Hepatocyte (in vitro differentiated cells): ENCODE results near the gene MATK. TPM values are rescaled to one million over a fixed set of nuclear protein-coding genes. Genes with fewer than 3 reads are reported as not detected.

Experiments
- DNase-seq: peaks from one replicate; pipeline ENCODE4 v3.0.0-alpha.2; 2016; ENCODE audit warnings: low spot score
- H2AFZ ChIP-seq: fragments of 200-600 bp; sonication (generic); 2 replicates; pipeline ENCODE4 v1.6.0; 2016; ENCODE audit warnings: antibody characterized with exemption, mild to moderate bottlenecking
- H3K27ac ChIP-seq: fragments of 200-600 bp; sonication (generic); 2 replicates; pipeline ENCODE4 v1.5.1; 2016; ENCODE audit warnings: mild to moderate bottlenecking
- H3K27me3 ChIP-seq: fragments of 200-600 bp; sonication (generic); 2 replicates; pipeline ENCODE4 v1.6.1; 2016
- H3K36me3 ChIP-seq: fragments of 200-600 bp; sonication (generic); replicated peaks from 2 replicates; pipeline ENCODE4 v1.5.1; 2016; ENCODE audit warnings: low read depth; ENCODE audit not compliant: insufficient read depth
- H3K4me1 ChIP-seq: fragments of 200-600 bp; sonication (generic); 2 replicates; pipeline ENCODE4 v1.5.1; 2016; ENCODE audit warnings: mild to moderate bottlenecking, moderate library complexity; ENCODE audit not compliant: insufficient read depth
- H3K4me2 ChIP-seq: fragments of 200-600 bp; sonication (generic); 2 replicates; pipeline ENCODE4 v1.6.0; 2016
- H3K4me3 ChIP-seq: fragments of 200-600 bp; sonication (generic); 2 replicates; pipeline ENCODE4 v1.5.1; 2016; ENCODE audit warnings: mild to moderate bottlenecking
- H3K79me2 ChIP-seq: fragments of 200-600 bp; sonication (generic); 2 replicates; pipeline ENCODE4 v1.6.0; 2017; ENCODE audit warnings: mild to moderate bottlenecking
- H3K9me2 ChIP-seq: fragments of 200-600 bp; sonication (generic); replicated peaks from 2 replicates; pipeline ENCODE4 v1.6.0; 2017; ENCODE audit warnings: mild to moderate bottlenecking; ENCODE audit not compliant: insufficient read depth
- H3K9me3 ChIP-seq: fragments of 200-600 bp; sonication (generic); 2 replicates; pipeline ENCODE4 v1.5.1; 2016; ENCODE audit warnings: low read depth, mild to moderate bottlenecking
- H4K20me1 ChIP-seq: fragments of 200-600 bp; sonication (generic); 2 replicates; pipeline ENCODE4 v1.6.0; 2016; ENCODE audit warnings: mild to moderate bottlenecking; ENCODE audit not compliant: insufficient read depth, poor library complexity, severe bottlenecking
- EZH2 ChIP-seq: fragments of 200-600 bp; sonication (generic); IDR thresholded peaks from 2 replicates; pipeline ENCODE4 v1.6.1; 2016; ENCODE audit warnings: antibody characterized with exemption, mild to moderate bottlenecking, borderline replicate concordance
- EZH2phosphoT487 ChIP-seq: fragments of 200-600 bp; sonication (generic); IDR thresholded peaks from one replicate; pipeline ENCODE4 v1.6.1; 2018; ENCODE audit warnings: antibody characterized with exemption, mild to moderate bottlenecking, low read depth, moderate library complexity; ENCODE audit not compliant: unreplicated experiment, severe bottlenecking
- WGBS: methylation state at CpG from one replicate; pipeline ENCODE4 v1.1.6; 2016; ENCODE audit warnings: low lambda C conversion rate; ENCODE audit errors: missing lambda C conversion rate; 5-methylcytosine and 5-hydroxymethylcytosine counted together
- polyA plus RNA-seq: library from polyadenylated mRNA; unstranded; fragments of >200 nt; fragmentation: Nextera tagmentation; extraction: Ambion mirVana; gene quantifications from 2 replicates; pipeline ENCODE4 v1.2.1, GENCODE V29; 2016
- total RNA-seq: library from RNA; depleted of rRNA; stranded (reverse); fragments of >200 nt; gene quantifications from 2 replicates; pipeline ENCODE4 v1.2.3, GENCODE V29; 2014
- TF ChIP-seq, protein P1 (sequence below): fragments of 200-600 bp; sonication (generic); IDR thresholded peaks from 2 replicates; pipeline ENCODE4 v1.5.1; 2016; ENCODE audit warnings: antibody characterized with exemption, mild to moderate bottlenecking; ENCODE audit not compliant: poor library complexity

The MATK gene
- total and polyA plus RNA-seq, 2 experiments from 2014 or later: 0.50 TPM; not detected in 1

DNA sequence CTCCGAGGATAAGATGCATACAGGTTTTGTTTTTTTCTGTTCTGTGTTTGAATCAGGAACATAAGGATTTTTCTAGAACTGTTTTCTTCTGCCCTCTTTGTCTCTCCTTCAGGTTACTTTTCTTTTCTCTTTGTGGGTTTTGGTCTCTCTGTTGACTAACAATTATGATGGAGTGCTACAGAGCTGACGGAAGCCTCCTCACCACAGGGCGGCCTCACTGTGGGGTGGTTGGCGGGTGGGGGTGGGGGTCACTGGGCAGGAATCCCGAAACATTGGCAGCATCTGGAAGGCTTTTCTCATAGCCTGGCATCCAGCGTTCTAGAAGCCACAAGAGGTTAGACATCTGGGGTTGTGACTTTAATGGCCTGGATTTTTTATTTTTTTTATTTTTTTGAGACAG is 12.0 kb upstream of the MATK start:
- no peak for DNase-seq
- H4K20me1 ChIP-seq: no peaks in the 10 kb centered on the region
- H2AFZ ChIP-seq: no peak overlapping the region
- H3K4me3 ChIP-seq: no peak overlapping the region
- H3K4me2 ChIP-seq: no peak overlapping the region
- TF ChIP-seq EZH2phosphoT487: no peak
- TF ChIP-seq, protein P1, sequence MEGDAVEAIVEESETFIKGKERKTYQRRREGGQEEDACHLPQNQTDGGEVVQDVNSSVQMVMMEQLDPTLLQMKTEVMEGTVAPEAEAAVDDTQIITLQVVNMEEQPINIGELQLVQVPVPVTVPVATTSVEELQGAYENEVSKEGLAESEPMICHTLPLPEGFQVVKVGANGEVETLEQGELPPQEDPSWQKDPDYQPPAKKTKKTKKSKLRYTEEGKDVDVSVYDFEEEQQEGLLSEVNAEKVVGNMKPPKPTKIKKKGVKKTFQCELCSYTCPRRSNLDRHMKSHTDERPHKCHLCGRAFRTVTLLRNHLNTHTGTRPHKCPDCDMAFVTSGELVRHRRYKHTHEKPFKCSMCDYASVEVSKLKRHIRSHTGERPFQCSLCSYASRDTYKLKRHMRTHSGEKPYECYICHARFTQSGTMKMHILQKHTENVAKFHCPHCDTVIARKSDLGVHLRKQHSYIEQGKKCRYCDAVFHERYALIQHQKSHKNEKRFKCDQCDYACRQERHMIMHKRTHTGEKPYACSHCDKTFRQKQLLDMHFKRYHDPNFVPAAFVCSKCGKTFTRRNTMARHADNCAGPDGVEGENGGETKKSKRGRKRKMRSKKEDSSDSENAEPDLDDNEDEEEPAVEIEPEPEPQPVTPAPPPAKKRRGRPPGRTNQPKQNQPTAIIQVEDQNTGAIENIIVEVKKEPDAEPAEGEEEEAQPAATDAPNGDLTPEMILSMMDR: no peak
- no peak for TF ChIP-seq EZH2
- 71% methylated on average over 6 of the region's 6 CpGs for WGBS
- no peaks in the 10 kb centered on the region for H3K9me3 ChIP-seq
- H3K27me3 ChIP-seq: peaks cover 35% of the 10 kb centered on the region
- H3K27ac ChIP-seq: no peak overlapping the region
- H3K4me1 ChIP-seq: no peaks in the 10 kb centered on the region
- H3K79me2 ChIP-seq: no peaks in the 10 kb centered on the region
- no peaks in the 10 kb centered on the region for H3K9me2 ChIP-seq
- H3K36me3 ChIP-seq: no peaks in the 10 kb centered on the region

DNA sequence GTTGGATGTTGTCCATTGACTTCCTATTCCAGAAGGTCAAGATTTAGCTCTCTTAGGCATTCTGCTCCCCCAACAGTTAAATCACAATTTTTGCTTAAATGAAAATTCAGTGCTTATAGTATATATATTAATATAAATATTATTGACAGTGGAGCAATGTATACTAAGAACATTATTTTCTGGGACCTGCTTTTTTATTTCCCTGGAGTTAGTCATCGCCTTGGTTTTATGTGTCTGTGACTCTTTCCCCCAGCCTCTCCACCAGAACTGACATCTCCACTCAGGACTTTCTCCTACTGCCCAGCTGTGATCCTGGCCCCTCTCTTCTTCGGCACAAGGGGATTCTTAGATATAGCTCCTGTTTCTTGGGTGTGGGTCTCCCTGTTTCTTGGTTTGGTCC is 10.2 kb upstream of the MATK start:
- Histone ChIP-seq H3K27me3 (peaks cover 22% of the 10 kb centered on the region), H3K9me3 (no peaks in the 10 kb centered on the region), H3K79me2 (no peaks in the 10 kb centered on the region), H3K27ac (no peak overlapping the region), H2AFZ (no peak overlapping the region), H3K4me1 (no peaks in the 10 kb centered on the region), H3K4me2 (no peak overlapping the region), H3K9me2 (no peaks in the 10 kb centered on the region), H3K36me3 (no peaks in the 10 kb centered on the region), H4K20me1 (no peaks in the 10 kb centered on the region), H3K4me3 (no peak overlapping the region)
- no peak for DNase-seq
- WGBS: 89% methylated on average over 2 of the region's 2 CpGs
- TF ChIP-seq EZH2 (no peak), EZH2phosphoT487 (no peak)
- TF ChIP-seq, protein P1: no peak

DNA sequence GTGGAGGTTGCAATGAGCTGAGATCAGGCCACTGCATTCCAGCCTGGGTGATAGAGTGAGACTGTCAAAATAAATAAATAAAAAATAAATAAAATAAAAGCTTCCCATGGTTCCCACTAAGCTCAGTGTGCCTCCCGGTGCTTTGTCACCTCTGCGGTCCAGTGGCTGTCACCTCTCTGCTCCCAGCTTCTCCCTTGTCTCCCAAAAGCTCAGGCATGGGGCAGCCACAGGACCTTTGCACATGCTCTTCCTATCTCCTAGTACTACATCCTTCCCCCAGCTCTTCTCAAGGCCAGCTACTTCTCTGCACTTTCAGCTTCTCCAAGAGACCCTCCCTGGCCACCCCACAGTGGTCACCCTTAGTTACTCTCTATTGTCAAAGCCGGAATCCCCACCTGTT is 7.6 kb upstream of the MATK start:
- H3K9me2 ChIP-seq: no peaks in the 10 kb centered on the region
- H3K36me3 ChIP-seq: no peaks in the 10 kb centered on the region
- DNase-seq: no peak
- no peak overlapping the region for H3K27ac ChIP-seq
- no peaks in the 10 kb centered on the region for H3K9me3 ChIP-seq
- no peak overlapping the region for H3K4me2 ChIP-seq
- H4K20me1 ChIP-seq: no peaks in the 10 kb centered on the region
- no peaks in the 10 kb centered on the region for H3K27me3 ChIP-seq
- H3K4me3 ChIP-seq: no peak overlapping the region
- H3K79me2 ChIP-seq: no peaks in the 10 kb centered on the region
- H2AFZ ChIP-seq: no peak overlapping the region
- H3K4me1 ChIP-seq: no peaks in the 10 kb centered on the region
- WGBS: 85% methylated on average over 3 of the region's 3 CpGs
- TF ChIP-seq, protein P1: no peak
- TF ChIP-seq EZH2phosphoT487: no peak
- TF ChIP-seq EZH2: no peak

DNA sequence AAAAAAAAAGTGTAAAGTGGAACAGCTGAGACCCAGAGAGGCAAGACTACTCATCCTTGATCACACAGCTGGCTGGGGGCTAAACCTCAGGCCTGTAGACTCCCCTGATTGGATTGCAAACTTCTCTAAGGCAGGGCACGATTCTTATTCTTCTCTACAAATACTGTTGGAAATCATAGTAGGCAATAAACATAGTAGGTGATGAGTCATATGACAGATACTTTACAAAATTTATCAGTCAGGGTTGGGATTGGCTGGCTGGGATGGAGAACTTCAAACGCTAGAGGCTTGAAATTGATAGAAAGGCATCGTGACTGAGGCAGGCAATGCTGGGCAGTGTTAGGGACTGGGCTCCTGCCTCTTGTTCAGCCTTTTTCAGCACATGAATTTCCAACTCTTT is 5.9 kb upstream of the MATK start:
- Histone ChIP-seq H3K9me3 (no peaks in the 10 kb centered on the region), H3K9me2 (no peaks in the 10 kb centered on the region), H3K27me3 (peaks cover under 1% of the 10 kb centered on the region), H3K27ac (no peak overlapping the region), H3K79me2 (no peaks in the 10 kb centered on the region), H4K20me1 (no peaks in the 10 kb centered on the region), H3K4me3 (no peak overlapping the region), H2AFZ (no peak overlapping the region), H3K4me2 (no peak overlapping the region), H3K36me3 (no peaks in the 10 kb centered on the region), H3K4me1 (no peaks in the 10 kb centered on the region)
- no peak for DNase-seq
- TF ChIP-seq EZH2phosphoT487: no peak
- TF ChIP-seq, protein P1: no peak
- no peak for TF ChIP-seq EZH2
- WGBS: 74% methylated on average over 3 of the region's 3 CpGs
